Natural killer cell treated with Interleukin-12 subunit alpha and Interleukin-12 subunit beta and Interleukin-15 and Interleukin-18, amount 100 ng/mL, for 72 hours (primary cell): ENCODE data around the gene SYTL3. TPM values are rescaled to one million over a fixed set of nuclear protein-coding genes. Genes with fewer than 3 reads are reported as not detected.
A peak's percentile ranks its signal among the peaks of the same experiment; 100 is the strongest.

ENCODE experiments used
- ATAC-seq, 2 donors: fragments of 150-1000 bp; cut with Tn5 transposase in 1 of 2; sonication (Bioruptor Pico), chemical (Tn5 transposase) in 1 of 2; 2 replicates each; pipeline ENCODE4 v1.10.0; 2021
- DNase-seq: peaks from one replicate; pipeline ENCODE4 v3.0.0; 2022; ENCODE audit warnings: low spot score
- H3K27ac Mint-ChIP-seq, 2 donors: 1 replicate in 1 of 2; 2 replicates in 1 of 2; pipeline ENCODE4 v1.8.0; 2022; ENCODE audit warnings: mixed read lengths in 2 of 2, mild to moderate bottlenecking in 1 of 2, moderate library complexity in 1 of 2
- H3K27me3 Mint-ChIP-seq, 2 donors: 1 replicate in 1 of 2; 2 replicates in 1 of 2; pipeline ENCODE4 v1.8.0; 2022; ENCODE audit warnings: mixed read lengths in 2 of 2
- H3K36me3 Mint-ChIP-seq: one replicate; pipeline ENCODE4 v1.8.0; 2022; ENCODE audit warnings: mixed read lengths
- H3K4me1 Mint-ChIP-seq, 2 donors: 1 replicate in 1 of 2; 2 replicates in 1 of 2; pipeline ENCODE4 v1.8.0; 2022; ENCODE audit warnings: low read depth in 2 of 2, mixed read lengths in 2 of 2, mild to moderate bottlenecking in 1 of 2
- H3K4me3 Mint-ChIP-seq: one replicate; pipeline ENCODE4 v1.8.0; 2022; ENCODE audit warnings: mixed read lengths
- H3K9me3 Mint-ChIP-seq: 2 replicates; pipeline ENCODE4 v1.8.0; 2022; ENCODE audit warnings: mixed read lengths
- total RNA-seq, 2 donors: library from RNA; stranded (reverse); gene quantifications; one replicate each; pipeline ENCODE4 v1.2.3, GENCODE V29; 2022

SYTL3 gene
- total RNA-seq, 2 donors from 2014 or later: 199 to 246 TPM

DNA sequence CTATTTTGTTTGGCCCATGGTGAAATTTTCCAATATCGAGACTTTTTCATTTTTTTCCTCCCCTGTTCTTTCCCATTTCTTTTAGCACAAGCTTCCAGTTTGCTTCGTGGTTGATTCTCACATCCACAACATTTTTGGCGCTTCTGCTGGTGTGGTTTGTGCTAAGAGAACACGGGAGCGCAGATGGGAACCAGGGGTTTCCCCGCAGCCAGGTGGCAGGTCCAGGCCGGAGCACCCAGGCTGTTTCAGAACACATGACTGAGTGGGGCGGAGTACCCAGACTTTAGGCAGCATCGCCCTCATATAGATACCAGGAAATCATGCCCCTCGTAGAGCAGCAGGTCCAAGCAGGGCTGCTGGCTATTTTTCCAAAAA lies 58.0 kb downstream of the SYTL3 start:
- Mint-ChIP-seq H3K36me3 (peaks cover 12% of the 10 kb centered on the region), H3K27me3 (no peaks in the 10 kb centered on the region), H3K27ac (peak overlapping the region in 1 of 2 donors; percentile 41), H3K9me3 (no peaks in the 10 kb centered on the region), H3K4me3 (no peak overlapping the region), H3K4me1 (peaks cover 22 to 33% of the 10 kb centered on the region in 2 donors)
- DNase-seq (no peak), ATAC-seq (no peak)

DNA sequence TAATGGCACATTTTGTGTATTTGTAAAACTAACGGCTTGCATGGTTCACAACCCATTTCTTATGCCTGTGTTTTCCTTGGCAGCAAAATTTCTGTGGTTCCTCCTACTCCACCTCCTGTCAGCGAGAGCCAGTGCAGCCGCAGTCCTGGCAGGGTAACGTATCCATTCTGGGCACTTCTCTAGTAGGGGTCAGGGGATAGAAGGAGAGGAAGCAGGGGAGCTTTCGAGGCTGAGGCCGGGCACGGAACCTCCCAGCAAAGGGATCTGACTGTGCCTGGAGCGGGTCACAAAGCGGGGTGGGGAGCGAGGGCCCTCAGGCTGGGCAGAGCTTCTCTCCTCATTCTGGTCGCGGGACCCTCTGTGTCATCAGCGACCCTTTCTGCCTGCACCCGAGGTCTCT lies 58.4 kb downstream of the SYTL3 start:
- ATAC-seq: no peak
- Mint-ChIP-seq H3K36me3 (peaks cover 14% of the 10 kb centered on the region), H3K27me3 (no peaks in the 10 kb centered on the region), H3K9me3 (no peaks in the 10 kb centered on the region), H3K4me3 (no peak overlapping the region), H3K27ac (peak overlapping the region in 1 of 2 donors; percentile 41), H3K4me1 (peaks cover 24 to 35% of the 10 kb centered on the region in 2 donors)
- no peak for DNase-seq

DNA sequence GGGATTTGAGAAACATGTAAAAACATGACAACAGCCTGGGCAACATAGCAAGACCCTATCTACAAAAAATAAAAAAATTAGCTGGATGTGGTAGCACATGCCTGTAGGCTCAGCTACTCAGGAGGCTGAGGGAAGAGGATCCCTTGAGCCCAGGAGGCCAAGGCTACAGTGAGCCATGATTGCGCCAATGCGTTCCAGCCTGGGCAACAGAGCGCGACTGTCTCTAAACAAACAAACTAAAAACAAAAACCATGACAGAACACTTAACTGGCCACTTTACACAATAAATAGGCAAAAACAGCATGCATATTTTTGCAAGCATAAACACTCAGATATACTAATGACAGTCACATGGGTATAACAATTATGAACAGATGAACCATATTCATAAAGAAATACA lies 60.0 kb downstream of the SYTL3 start:
- peaks cover 20 to 36% of the 10 kb centered on the region in 2 donors for H3K4me1 Mint-ChIP-seq
- H3K4me3 Mint-ChIP-seq: no peak overlapping the region
- H3K27me3 Mint-ChIP-seq: no peaks in the 10 kb centered on the region
- DNase-seq (no peak), ATAC-seq (no peak)
- H3K36me3 Mint-ChIP-seq: peaks cover 23% of the 10 kb centered on the region
- H3K27ac Mint-ChIP-seq: no peak overlapping the region
- no peaks in the 10 kb centered on the region for H3K9me3 Mint-ChIP-seq

DNA sequence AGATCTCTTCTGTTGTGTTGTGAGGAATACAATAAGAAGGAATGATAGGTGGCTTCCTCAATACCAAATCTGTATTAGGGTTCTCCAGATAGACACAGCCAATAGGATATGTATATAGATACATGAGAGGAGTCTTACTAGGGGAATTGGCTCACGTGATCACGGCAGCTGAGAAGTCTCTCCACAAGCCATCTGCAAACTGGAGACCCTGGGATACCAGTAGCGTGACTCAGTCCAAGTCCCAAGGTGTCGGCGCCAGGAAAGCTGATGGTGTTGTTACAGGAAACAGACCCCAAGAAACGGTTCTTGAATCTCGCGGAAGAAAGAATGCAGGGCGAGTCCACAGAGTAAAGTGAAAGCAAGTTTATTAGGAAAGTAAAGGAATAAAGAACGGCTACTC lies 61.4 kb downstream of the SYTL3 start:
- peaks cover 33% of the 10 kb centered on the region for H3K36me3 Mint-ChIP-seq
- DNase-seq (no peak), ATAC-seq (no peak)
- peaks cover 34 to 46% of the 10 kb centered on the region in 2 donors for H3K4me1 Mint-ChIP-seq
- H3K4me3 Mint-ChIP-seq: no peak overlapping the region
- H3K9me3 Mint-ChIP-seq: no peaks in the 10 kb centered on the region
- no peak overlapping the region for H3K27ac Mint-ChIP-seq
- H3K27me3 Mint-ChIP-seq: no peaks in the 10 kb centered on the region

DNA sequence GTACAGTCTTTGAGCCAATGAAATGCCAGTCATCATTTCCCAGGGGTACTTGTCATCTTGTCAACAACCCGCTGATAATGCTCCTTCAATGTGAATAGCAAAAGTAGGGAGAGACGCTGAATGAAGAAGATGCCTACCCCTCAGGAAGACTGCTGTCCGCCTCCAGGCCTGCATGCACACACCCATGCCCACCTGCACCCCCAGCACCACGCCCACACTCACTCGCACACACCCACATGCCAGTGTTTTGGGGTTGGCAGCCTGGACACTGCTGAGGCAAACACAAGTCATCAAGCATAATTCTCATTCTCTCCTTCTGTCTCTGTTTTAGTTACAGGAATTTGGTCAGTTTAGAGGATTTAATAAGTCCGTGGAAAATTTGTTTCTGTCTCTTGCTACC lies 63.6 kb downstream of the SYTL3 start:
- no peak for ATAC-seq
- Mint-ChIP-seq H3K27me3 (no peaks in the 10 kb centered on the region), H3K4me1 (peaks cover 52 to 58% of the 10 kb centered on the region in 2 donors), H3K4me3 (no peak overlapping the region), H3K36me3 (peaks cover 38% of the 10 kb centered on the region), H3K9me3 (no peaks in the 10 kb centered on the region), H3K27ac (peak overlapping the region in 1 of 2 donors; percentile 48)
- DNase-seq: no peak

DNA sequence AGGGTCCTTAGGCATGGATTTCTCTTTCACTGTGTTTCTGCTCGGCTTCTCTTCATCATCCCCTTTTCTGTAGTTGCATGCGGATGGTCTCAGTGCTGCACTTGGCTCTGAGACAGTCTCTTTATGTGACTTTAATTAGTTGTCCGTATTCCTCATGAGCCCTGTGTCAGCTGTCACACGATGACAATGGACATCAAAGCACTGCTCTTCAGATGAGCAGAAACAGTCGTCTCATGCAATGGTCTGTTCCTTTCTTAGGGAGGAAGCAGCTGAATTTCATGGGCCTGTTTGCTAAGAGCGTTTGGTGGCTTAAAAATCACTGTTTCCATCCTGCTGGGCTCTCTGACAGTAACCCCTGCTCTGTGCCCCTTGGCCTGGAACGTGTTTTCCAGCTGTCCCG lies 64.9 kb downstream of the SYTL3 start:
- DNase-seq (no peak), ATAC-seq (no peak)
- Mint-ChIP-seq H3K4me3 (no peak overlapping the region), H3K9me3 (no peaks in the 10 kb centered on the region), H3K36me3 (peaks cover 38% of the 10 kb centered on the region), H3K27ac (peak overlapping the region; percentile 66 to 77), H3K27me3 (no peaks in the 10 kb centered on the region), H3K4me1 (peaks cover 64 to 68% of the 10 kb centered on the region in 2 donors)

DNA sequence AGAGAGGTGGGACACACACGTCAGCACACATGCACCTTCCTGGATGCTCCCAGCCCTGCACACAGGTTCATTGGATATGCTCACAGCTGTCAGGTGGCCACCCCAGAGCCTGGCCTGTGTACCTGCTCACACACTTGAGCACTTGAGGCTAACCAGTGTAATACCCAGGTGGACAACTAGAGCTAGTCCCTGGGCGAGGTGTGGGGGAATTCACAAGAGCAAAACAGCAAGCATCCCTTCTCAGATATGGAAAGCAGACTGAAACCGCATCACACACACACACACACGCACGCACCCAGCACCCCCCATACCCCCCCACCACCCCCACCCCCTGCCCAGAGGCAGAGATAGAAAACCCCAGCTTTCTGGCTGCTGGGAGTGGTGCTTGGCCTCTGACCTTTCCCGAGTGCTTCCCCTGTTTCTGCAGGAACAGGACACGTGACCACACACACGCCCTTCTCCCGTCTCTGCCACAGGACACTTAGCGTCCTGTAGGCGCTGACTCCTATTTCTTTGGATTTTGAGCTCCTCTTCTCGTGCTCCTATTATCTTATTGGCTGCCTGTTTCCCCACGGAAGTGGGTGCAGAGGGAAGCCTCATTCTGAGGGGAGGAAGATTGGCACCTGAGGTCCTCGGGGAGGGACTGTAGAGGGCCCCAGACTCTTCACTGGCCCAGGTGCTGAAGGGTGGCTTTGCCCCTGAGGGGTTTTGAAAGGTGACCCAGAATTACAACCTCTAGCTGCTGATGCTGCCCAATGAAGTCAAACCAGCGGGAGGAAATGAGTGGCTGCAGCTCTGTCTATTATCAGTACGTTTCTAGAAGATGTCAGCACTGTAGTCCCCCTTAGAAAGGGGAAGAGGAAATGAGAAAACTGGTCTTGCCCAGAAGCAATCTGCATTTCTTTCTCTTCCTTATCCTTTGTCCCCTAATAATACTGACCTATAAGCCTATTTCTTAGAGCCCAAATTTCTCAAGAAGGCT lies 65.8 kb downstream of the SYTL3 start:
- peaks cover 32% of the 10 kb centered on the region for H3K36me3 Mint-ChIP-seq
- H3K4me1 Mint-ChIP-seq: peaks cover 71 to 73% of the 10 kb centered on the region in 2 donors
- peak overlapping the region; percentile 77 to 84 for H3K27ac Mint-ChIP-seq
- no peaks in the 10 kb centered on the region for H3K27me3 Mint-ChIP-seq
- no peak for ATAC-seq
- DNase-seq: no peak
- H3K4me3 Mint-ChIP-seq: peak overlapping the region; percentile 60
- H3K9me3 Mint-ChIP-seq: no peaks in the 10 kb centered on the region

DNA sequence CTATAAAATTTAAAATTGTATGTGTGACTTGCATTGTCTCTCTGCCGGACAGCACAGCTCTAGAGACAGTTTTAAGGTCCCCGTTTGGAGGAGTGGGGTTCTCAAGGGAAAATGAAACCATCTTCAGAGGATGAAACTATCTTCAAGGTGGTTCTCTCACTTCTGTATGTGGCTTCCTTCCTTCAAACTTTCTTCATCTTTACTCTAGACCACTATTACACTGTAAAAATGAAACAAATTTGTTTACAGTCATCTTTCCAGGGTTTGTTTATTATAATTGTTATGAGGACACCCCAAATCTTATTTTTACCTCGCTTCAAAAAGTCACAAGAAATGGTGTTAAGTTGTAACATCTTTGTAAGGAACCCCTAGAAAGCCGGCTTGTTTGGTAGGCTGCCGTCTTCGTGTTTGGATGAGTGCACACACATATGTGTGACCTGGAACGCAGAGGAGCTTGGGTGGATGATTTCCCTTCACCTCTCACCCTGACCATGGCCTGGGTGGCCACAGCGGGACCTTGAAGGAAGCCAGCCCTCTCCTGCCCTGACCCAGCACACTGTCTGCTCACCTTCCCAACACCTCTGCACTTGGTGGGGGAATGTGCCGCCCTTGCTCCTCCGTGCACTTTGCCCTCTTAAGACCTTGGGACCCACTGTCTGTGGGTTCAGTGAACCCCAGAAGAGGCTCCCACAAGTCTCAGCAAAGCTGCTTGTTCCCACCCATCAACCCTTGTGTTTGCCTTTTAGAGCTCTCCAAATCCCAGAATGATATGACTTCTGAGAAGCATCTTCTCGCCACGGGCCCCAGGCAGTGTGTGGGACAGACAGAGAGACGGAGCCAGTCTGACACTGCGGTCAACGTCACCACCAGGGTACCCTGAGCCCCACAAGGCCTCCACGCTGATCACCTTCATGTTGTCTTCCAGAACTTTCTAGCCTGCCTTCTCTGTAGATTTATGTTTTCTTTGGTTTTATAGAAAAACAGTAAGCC lies 67.8 kb downstream of the SYTL3 start:
- H3K9me3 Mint-ChIP-seq: no peaks in the 10 kb centered on the region
- peak; percentile 68 to 71 for ATAC-seq
- peaks cover 70 to 72% of the 10 kb centered on the region in 2 donors for H3K4me1 Mint-ChIP-seq
- DNase-seq: no peak
- H3K27me3 Mint-ChIP-seq: no peaks in the 10 kb centered on the region
- peaks cover 26% of the 10 kb centered on the region for H3K36me3 Mint-ChIP-seq
- H3K27ac Mint-ChIP-seq: peak overlapping the region; percentile 84 to 94
- H3K4me3 Mint-ChIP-seq: peak overlapping the region; percentile 85

DNA sequence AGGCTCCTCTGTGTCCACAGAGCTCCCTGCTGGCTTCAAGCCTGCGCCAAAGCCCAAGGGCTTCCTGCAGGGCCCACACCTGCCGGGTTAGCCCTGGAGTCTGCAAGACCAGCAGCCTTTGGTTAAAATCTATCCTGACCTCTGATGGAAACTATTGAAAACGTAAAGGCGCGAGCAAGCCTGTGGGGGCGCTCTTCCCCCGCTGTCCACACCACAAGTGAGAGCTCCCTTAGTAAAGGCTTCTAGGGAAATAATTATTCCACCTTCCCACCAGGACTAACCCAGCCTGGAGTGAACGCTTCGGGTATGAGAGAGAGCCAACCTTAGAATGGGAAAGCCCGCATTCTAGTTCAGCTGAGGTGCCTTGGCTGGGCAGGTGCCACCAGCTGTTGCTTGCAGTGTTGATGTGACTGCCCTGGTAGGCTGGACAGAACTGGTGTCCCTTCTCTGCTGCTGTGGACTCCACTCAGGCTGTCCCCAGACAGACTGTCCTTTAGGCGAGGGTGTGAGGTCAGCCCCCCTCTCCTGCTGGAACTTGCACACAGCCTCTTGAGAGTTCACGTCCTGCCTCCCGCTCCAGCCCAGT lies 68.7 kb downstream of the SYTL3 start:
- DNase-seq (no peak), ATAC-seq (no peak)
- no peaks in the 10 kb centered on the region for H3K9me3 Mint-ChIP-seq
- H3K27me3 Mint-ChIP-seq: no peaks in the 10 kb centered on the region
- peak overlapping the region; percentile 85 for H3K4me3 Mint-ChIP-seq
- peaks cover 24% of the 10 kb centered on the region for H3K36me3 Mint-ChIP-seq
- H3K4me1 Mint-ChIP-seq: peaks cover 63 to 69% of the 10 kb centered on the region in 2 donors
- peak overlapping the region; percentile 84 to 94 for H3K27ac Mint-ChIP-seq

DNA sequence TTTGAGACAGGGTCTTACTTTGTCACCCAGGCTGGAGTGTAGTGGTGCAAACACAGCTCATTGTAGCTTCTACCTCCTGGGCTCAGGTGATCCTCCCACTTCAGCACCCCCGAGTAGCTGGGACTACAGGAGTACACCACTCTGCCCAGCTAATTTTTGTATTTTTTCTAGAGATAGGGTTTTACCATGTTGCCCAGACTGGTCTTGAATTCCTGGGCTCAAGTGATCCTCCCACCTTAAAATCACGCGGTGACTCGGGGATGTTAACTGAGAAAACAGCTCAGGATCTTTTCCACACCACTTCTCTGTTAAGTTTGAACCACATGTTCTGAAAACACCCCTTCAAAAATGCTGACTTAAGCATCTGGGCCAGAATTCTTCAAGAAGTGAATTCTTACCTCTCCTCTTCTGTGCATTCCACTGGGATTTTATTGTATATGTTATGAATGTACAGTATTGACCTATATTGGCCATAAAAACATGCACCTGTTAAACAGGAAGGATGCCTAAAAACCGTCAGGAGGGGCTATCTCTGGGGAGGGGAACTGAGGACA lies 72.4 kb downstream of the SYTL3 start:
- no peak for DNase-seq
- no peak for ATAC-seq
- no peaks in the 10 kb centered on the region for H3K9me3 Mint-ChIP-seq
- no peaks in the 10 kb centered on the region for H3K27me3 Mint-ChIP-seq
- H3K4me1 Mint-ChIP-seq: peaks cover 47 to 50% of the 10 kb centered on the region in 2 donors
- no peak overlapping the region for H3K27ac Mint-ChIP-seq
- no peak overlapping the region for H3K4me3 Mint-ChIP-seq
- H3K36me3 Mint-ChIP-seq: peaks cover 30% of the 10 kb centered on the region

DNA sequence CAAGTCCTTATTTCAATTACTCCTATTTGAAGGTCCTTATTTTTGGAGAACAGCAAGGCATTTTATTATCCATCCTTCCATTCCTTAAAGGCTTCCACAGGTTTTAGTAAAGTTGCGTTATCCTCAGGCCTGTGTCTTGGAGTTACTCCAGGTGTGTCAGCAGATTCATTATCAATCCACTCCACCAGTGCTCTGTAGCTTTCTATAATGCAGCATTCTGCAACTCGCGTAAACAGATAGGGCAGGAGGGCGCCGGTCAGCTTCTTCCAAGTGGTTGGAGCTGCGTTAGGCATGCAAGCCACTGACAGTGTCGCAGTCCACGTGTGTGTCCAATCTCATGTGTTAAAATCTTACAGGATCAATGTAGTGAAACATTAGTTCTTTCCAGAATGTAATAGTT lies 75.8 kb downstream of the SYTL3 start:
- no peak for ATAC-seq
- Mint-ChIP-seq H3K36me3 (peaks cover 44% of the 10 kb centered on the region), H3K27ac (no peak overlapping the region), H3K9me3 (no peaks in the 10 kb centered on the region), H3K4me3 (no peak overlapping the region), H3K4me1 (peaks cover 19 to 20% of the 10 kb centered on the region in 2 donors), H3K27me3 (no peaks in the 10 kb centered on the region)
- DNase-seq: no peak

DNA sequence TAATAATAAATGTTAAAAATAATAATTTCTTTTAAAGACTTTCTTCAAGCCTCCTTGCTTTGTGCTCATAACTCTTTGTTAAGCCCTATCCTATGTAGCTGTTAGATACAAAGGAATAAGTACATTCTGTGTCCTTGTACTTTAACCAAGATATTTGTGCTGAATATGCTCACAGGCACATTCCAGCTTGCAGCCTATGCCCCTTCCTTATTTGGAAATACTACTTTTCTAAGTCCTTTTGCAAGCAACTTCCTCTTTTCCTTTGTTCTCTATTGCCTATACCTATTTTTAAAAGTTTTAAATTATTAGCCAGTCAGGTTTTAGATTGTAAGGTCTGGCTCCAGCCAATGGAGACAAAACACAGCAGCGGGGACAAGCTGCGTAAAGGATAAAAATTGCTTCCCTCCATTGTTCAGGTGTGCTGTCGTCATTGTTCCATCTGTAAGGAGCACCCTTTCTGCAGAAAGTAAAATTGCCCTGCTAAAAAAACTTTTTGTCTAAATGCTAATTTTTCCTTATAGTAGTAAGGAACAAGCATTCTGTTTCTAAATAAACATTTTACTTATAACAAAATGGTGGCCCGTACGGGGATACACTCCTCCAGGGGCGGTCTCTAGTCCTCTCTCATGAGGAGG lies 80.2 kb downstream of the SYTL3 start:
- Mint-ChIP-seq H3K9me3 (no peaks in the 10 kb centered on the region), H3K4me1 (peaks cover 5 to 10% of the 10 kb centered on the region in 2 donors), H3K27me3 (no peaks in the 10 kb centered on the region), H3K27ac (no peak overlapping the region), H3K4me3 (no peak overlapping the region), H3K36me3 (peaks cover 50% of the 10 kb centered on the region)
- DNase-seq (no peak), ATAC-seq (no peak)

DNA sequence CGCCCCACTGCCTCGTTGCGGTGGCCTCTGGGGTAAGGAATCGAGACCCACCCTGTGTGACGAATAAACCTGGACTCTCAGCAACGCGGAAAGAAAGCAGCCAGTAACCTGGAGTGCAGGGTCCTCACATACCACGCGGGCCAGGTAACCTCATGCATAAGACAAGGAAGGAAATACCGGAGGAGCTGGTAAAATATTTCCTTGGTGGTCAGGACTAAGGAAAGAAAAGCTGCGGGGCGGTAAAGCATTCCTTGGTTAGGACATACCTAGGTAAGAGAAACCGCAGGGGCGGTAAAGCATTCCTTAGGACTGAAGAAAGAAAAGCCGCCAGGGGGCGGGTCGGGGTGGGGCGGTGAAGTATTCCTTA lies 80.7 kb downstream of the SYTL3 start:
- Mint-ChIP-seq H3K9me3 (no peaks in the 10 kb centered on the region), H3K4me1 (peaks cover 8 to 10% of the 10 kb centered on the region in 2 donors), H3K36me3 (peaks cover 46% of the 10 kb centered on the region), H3K4me3 (no peak overlapping the region), H3K27me3 (no peaks in the 10 kb centered on the region), H3K27ac (no peak overlapping the region)
- DNase-seq (no peak), ATAC-seq (no peak)
